ENCODE measurements around the gene WDR44.
A peak's percentile ranks its signal among the peaks of the same experiment; 100 is the strongest.
"Not testable (repeated sequence)": the region's sequence is repeated elsewhere in the genome, so short reads cannot be mapped to it uniquely, and the experiment has no call there.

The WDR44 gene, protein sequence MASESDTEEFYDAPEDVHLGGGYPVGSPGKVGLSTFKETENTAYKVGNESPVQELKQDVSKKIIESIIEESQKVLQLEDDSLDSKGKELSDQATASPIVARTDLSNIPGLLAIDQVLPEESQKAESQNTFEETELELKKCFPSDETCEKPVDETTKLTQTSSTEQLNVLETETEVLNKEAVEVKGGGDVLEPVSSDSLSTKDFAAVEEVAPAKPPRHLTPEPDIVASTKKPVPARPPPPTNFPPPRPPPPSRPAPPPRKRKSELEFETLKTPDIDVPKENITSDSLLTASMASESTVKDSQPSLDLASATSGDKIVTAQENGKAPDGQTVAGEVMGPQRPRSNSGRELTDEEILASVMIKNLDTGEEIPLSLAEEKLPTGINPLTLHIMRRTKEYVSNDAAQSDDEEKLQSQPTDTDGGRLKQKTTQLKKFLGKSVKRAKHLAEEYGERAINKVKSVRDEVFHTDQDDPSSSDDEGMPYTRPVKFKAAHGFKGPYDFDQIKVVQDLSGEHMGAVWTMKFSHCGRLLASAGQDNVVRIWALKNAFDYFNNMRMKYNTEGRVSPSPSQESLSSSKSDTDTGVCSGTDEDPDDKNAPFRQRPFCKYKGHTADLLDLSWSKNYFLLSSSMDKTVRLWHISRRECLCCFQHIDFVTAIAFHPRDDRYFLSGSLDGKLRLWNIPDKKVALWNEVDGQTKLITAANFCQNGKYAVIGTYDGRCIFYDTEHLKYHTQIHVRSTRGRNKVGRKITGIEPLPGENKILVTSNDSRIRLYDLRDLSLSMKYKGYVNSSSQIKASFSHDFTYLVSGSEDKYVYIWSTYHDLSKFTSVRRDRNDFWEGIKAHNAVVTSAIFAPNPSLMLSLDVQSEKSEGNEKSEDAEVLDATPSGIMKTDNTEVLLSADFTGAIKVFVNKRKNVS

GRCh38 chrX:118345464-118346257 is at the start of gene WDR44:
WDR44 (plus strand) TSS chrX:118346106; CDS start chrX:118346504, 398 bp downstream.
- peak; percentile 95 for DNase-seq

DNA sequence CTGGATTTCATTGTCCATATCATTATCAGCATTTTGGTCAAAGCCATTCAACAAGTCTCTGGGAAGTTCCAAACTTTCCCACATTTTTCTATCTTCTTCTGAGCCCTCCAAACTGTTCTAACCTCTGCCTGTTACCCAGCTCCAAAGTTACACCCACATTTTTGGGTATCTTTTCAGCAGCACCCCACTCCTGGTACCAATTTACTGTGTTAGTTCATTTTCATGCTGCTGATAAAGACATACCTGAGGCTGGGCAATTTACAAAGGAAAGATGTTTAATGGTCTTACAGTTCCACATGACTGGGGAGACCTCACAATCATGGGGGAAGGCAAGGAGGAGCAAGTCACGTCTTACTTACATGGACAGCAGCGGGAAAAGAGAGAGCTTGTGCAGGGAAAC is 40.1 kb upstream of the WDR44 start:
- not testable (repeated sequence) for DNase-seq

DNA sequence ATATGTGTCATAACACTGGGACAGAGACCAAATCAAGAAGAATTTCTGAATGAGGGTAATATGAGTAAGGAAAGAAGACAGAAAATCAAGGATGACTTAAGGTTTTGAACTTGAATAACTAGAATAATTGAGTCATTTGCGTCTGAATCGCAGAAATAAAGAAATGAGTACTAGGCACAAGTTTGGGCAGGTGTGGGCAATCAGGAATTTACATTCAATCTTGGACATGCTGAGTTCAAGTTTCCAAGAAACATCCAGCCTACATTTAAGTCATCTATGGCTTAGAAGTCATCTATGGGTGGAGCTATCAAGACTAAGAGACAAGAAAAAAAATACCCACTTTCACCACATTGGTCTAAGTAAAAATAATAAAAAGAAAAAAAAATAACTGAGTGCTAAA is 30.4 kb upstream of the WDR44 start:
- DNase-seq = no peak

- no peak for DNase-seq
Measured at GRCh38 chrX:118324588-118324987, 21.3 kb upstream of the WDR44 start.

DNA sequence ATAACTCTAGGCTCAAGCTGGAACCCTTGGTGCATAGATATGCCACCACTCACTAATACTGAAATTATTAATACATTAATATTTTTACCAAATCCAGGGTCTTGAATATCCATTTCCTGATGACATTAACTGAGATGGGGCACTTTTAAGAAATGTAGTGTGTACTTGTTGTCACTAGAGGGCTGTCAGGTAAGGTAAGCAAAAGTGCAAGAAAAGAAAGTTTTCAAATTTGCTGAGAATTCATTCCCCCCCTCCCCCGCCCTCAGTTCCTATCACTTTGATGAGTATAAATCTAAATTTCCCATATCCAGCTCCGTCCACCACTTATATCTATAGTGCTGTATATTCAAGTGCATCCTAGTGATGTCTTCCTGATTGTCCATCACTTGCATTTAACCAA is 20.5 kb upstream of the WDR44 start:
- DNase-seq = no peak

DNA sequence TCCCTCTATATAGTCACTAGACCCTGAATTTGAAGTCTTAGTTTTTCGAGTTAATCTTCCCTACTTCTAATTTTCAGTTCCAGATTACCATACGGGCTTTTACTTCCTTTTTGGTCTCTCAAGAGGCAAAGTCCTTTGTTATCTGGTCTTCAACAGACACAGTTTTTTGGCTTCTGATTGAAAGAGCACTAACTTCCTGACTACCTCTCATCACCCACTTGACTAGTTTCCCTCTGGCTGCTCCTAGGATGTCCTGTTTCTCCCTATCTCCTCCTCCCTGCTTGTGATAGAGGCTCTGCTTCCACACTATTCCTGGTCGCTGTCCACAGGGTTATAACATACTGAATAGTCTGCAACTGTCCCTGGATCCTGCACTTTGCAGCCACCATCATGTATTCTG is 16.7 kb upstream of the WDR44 start:
- no peak for DNase-seq

DNA sequence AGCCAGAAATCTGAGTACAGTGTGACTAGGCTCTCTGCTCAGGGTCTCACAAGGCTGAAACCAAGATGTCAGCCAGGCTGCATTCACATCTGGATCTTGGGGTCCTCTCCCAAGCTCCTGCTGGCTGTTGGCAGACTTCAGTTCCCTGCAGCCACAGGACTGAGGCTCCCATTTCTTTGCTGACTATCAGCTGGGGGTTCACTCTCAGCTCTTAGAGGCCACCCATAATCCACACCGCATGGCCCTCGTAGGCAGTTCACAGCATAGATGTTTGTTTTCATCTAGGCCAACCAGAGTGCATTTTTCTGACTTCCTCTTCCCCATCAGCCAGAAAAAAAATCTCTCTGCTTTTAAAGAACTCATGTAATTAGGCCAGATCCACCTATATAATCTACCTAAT is 8.2 kb upstream of the WDR44 start:
- DNase-seq = no peak

GRCh38 chrX:118338930-118339329 is 7.0 kb upstream of the WDR44 start:
- DNase-seq = no peak

DNA sequence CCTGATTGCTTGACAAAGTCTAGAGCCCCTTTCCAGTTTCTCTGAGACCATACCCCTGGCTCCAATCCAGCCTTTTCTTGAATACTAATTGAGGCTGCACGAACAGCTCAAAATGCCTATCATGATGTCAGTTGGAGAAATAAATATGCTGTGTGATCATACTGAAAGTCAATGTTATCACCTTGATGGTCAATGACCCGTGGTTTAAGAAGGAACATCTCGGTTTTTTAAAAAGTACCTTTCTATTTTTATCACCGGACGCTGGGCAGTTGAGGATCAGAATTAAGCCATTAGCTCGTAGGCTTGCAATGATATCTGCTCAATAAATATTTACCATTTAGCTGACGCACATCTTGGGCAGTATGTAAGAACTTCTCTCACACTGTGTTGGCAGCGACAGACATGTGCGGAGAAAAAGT is 852 bp upstream of the WDR44 start:
- no peak for DNase-seq

DNA sequence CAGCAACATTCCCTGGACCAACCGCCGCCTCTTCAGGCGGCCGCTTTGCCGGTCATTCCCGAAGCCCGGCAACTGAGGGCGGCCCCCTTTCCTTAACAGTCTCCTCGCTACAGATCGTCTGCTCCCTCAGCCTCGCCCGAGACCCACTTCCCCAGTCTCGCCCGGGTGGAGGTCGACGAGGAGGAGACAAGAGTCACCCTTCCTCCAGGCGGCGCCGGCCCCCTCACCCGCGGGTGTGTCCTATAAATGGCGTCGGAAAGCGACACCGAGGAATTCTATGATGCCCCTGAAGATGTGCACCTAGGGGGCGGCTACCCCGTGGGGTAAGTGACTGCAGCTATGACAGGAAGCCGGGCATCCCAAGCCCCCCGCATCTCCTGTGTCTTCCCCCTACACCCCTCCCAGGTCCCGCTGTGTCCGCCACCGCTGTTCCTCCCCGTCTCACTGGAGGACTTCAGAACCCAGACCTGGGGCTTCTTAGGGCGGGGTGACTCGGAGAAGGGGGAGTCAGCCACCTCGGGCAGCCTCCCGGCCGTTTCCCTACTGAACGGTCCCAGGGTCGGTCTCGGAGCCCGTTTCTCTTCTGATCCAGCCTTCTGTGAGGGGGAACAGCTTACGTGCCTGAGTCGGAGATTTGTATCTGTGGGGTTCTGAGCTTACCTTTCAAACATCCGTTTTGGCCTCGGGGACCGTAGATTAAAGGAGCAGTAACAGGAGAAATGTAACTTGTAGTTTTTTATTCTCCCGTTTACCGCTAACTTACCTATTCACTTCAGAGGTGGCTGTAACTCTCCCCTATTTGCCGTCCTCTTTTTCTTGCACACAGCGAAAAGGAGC is 570 bp downstream of the WDR44 start:
- DNase-seq = peak; percentile 8

GRCh38 chrX:118347131-118347530 is 1.2 kb downstream of the WDR44 start:
- peak; percentile 52 for DNase-seq

DNA sequence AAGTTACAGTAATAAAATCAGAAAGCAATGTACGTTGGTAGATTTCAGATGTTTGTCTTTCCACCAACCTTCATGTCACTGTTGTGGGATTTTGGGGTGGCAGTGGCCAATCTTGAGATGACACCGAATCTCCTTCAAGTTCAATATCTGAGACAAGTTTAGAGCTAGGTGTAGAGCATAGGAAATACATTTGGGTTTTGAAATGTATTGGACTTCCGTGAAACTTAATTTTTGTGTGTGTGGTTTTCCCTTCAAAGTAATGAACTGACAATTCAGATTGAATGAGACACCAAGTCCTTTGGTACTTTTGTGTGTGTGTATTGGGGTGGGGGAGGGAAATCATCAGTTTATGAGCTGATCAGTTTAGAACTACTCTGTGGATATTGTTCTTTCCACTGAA is 1.8 kb downstream of the WDR44 start:
- no peak for DNase-seq

DNA sequence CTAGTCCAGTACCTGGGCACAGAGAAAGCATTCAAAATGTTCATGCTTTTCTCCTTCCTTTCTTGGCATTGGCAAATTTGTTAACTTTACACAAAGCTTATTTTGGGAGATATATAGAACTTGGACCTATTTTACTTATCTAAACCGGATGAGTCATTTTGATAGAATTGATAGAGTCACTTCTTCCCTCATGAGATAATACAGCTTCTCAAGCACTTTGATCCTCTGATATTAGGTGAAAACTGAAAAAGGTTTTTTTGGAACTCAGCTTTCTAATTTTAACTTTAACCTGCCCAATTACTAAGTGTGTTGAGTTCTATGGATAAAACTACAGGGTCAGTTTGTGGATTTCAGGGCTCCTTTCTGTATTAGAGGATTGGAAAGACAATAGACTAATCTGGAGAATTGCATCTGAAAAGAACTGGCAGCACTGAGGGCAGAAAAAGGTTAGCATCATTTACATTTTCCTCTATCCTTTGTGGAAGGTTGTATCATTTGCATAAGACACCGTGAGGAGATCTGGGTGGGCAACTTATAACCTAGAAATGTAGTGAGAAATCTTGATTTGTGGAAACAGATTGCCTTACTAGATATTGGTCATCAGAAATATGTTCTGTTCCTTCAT is 2.4 kb downstream of the WDR44 start:
- no peak for DNase-seq

DNA sequence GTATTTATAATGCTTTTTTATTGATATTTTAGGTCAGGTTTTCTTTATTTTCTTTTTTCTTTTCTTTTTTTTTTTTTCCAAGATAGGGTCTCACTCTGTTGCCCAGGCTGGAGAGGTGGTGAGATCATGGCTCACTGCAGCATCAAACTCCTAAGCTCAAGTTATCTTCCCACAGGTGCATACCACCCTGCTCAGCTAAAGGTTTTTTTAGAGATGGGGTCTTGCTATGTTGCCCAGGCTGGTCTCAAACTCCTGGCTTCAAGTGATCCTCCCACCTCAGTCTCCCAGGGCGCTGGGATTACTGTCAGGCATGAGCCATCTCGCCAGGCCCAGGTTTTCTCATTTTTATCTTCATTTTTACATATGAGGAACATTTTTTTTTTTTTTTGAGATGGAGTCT is 3.3 kb downstream of the WDR44 start:
- DNase-seq = no peak

- peak; percentile 21 for DNase-seq
Measured at GRCh38 chrX:118350221-118350620, 4.3 kb downstream of the WDR44 start.

DNA sequence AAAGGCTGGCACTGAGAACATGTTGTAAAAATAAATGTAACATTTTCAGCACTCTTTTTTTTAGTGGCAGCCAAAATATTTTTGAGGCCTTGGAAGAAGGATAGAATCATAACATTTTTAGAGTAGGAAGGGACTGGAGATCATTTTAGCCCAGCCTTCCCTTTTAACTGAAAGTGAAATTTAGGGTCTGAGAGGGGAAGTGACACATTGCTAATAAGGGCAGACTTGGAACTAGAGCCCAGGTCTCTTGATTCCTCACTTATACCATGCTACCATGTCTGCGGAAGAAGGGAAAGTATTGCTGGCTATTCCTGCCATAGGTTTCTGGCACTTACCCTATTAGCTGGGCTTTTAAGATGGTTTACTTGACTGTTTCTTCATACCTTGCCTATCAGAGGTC is 4.8 kb downstream of the WDR44 start:
- DNase-seq = no peak

DNA sequence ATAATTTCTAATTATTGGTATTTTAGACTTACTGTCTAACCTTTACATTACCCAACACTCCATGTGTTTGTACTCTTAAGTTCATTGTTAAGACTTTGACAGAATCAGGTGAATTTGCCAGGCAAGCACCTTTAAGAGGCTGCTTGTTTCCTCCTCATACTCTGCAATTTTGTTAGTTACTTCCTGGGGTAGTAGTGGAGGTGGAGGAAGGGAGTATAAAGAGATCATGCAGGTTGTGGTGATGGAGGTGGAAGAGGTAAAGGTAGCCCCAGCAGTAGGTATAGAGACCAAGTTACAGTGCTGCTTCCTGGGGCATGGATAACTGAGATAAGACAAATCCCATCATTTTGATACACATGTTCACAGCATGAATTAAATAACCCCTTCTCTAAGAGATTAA is 6.7 kb downstream of the WDR44 start:
- DNase-seq = no peak

DNA sequence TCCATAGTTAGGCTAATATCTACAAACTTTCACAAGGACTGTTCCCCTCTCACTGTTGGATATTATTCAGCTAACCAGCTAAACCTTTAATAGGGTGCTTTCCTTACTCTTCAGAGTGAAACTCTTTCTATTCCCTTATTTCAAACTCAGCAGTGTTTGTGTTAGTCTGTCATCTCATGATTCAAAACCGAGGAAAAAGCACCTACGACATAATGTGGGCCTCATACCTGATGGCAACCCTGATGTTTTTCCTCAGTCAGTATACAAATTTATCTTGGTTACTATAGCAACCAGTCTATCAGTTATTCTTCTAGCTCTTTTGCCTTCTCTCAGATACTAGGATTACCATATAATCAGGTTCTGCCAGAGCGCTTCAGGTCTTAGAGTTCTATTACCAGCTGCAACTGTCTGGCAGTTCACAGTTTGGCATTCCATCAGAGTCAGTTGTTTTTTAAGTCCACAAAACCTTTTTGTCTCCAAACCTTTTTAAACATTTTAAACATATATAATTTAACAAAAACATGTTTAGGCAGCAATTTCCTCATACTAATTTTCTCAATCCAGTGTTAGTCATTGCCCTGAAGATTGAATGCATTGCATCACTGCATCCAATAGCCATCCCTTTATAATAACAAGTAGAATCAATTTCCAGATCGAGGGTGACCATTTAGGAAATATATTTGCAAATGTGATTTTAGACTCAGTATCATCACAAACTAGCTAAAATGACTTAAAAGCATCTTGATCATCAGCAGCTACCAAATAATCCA is 7.4 kb downstream of the WDR44 start:
- no peak for DNase-seq

DNA sequence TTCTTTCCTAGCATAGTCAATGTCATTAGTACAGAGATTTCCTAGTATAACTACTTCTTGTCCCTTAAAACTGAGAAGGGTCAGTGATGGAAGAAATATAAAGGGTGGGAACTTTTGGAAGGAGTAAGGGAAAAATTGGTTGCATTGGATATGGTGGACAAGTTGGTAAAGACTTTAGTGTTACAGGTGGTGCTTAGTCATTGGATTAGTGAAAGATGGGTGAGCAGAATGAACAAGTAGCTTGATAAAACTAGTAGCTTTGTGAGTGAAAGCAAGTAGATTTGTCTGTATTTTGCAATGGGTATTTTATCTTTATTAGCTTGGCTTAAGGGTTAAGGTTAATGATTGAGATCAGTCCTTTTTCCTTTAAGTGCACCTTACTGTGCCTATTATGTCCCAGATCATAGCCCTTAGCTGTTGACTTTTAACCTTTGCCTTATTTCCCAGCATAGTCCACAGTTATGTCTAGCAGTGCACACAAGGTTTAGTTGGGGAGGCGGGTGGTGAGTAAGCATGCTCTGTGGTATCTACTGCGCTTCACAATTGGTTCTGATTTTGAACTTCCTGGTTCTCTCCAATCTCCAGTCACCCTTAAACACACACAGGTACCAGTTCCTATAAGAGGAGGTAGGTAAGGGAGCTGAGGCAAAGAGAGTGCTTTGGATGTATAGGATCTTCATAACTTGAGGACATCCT is 9.5 kb downstream of the WDR44 start:
- no peak for DNase-seq

DNA sequence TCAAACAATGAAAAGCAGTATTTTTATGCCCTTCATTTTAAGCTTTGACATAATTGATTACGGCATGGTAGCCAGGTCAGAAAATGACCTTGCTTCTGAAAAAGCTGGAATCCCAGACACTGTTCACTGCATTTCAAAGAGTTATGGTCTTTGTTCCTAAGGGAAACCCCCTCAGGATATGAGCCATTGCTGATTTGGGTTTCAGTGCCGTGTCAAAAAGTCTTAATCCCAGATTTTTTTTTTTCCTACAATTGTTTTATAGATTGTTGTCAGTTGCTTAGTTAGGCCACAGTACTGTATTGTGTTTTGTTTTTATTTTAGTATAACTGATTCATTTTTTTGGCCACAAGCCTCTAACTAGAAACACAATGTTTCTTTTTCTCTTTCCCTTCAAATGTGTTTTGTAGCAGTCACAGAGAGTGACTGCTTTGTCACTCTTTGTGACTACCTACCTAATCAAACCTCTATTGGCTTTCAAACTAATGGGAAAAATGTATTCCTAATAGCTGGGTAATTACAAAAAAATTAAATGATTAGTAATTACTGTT is 10.3 kb downstream of the WDR44 start:
- DNase-seq = no peak
